ENCODE measurements around the gene CENPQ.

CENPQ gene

GRCh38 chr6:49527320-49527719, 64.2 kb downstream of the CENPQ start:
- DNase-seq (ENCODE audit: low read depth) = no peak
- H3K4me3 ChIP-seq (ENCODE audit: low read depth, low read length) = no peak overlapping the region
- no peak for TF ChIP-seq CTCF (IDR thresholded peaks at IDR 0.05; ENCODE audit: control insufficient read depth, extremely low read depth, insufficient read depth)

- DNase-seq (ENCODE audit: low read depth) = no peak
- H3K4me3 ChIP-seq (ENCODE audit: low read depth, low read length) = no peak overlapping the region
- no peak for TF ChIP-seq CTCF (IDR thresholded peaks at IDR 0.05; ENCODE audit: control insufficient read depth, extremely low read depth, insufficient read depth)
These were observed 65.4 kb downstream of the CENPQ start for GRCh38 chr6:49528571-49528970.

- TF ChIP-seq CTCF (IDR thresholded peaks at IDR 0.05; ENCODE audit: control insufficient read depth, extremely low read depth, insufficient read depth) = no peak
- no peak for DNase-seq (ENCODE audit: low read depth)
- H3K4me3 ChIP-seq (ENCODE audit: low read depth, low read length) = no peak overlapping the region
These were observed 67.1 kb downstream of the CENPQ start for GRCh38 chr6:49530141-49530776.

GRCh38 chr6:49531774-49532569, 68.8 kb downstream of the CENPQ start:
- DNase-seq (ENCODE audit: low read depth) = peak; percentile 72
- peak; percentile 81 for TF ChIP-seq CTCF (IDR thresholded peaks at IDR 0.05; ENCODE audit: control insufficient read depth, extremely low read depth, insufficient read depth)

GRCh38 chr6:49535795-49536194, 72.6 kb downstream of the CENPQ start:
- TF ChIP-seq CTCF (IDR thresholded peaks at IDR 0.05; ENCODE audit: control insufficient read depth, extremely low read depth, insufficient read depth) = no peak
- DNase-seq (ENCODE audit: low read depth) = no peak
- no peak overlapping the region for H3K4me3 ChIP-seq (ENCODE audit: low read depth, low read length)

More at GRCh38 chr6:49531774-49532569, 68.8 kb downstream of the CENPQ start:
- H3K4me3 ChIP-seq (ENCODE audit: low read depth, low read length) = no peak overlapping the region

GRCh38 chr6:49539102-49539501, 75.9 kb downstream of the CENPQ start:
- no peak for TF ChIP-seq CTCF (IDR thresholded peaks at IDR 0.05; ENCODE audit: control insufficient read depth, extremely low read depth, insufficient read depth)
- DNase-seq (ENCODE audit: low read depth) = no peak

More at GRCh38 chr6:49539102-49539501, 75.9 kb downstream of the CENPQ start:
- no peak overlapping the region for H3K4me3 ChIP-seq (ENCODE audit: low read depth, low read length)
